Measurements from ENCODE around the gene BTRC.

DNA sequence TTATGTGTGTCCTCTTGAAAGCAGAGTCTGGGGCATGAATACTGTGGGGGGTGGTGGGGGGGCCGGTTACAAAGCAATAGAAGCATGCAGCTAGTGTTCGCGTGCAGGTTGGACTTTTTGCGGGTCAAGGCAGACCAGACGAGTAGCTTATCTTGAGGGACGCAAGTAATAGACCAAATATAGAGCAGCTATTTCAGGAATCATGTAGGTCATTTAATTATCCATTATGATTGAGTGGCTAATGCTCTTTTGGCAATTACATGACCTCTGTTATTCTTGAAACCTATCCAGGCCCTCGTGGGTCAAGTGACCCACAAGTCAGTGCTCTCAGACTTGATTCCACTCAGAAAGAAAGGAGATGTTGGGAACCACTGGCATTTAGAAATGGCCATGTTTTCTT, 93.0 kb downstream of the BTRC start:
- TF ChIP-seq, protein P1, sequence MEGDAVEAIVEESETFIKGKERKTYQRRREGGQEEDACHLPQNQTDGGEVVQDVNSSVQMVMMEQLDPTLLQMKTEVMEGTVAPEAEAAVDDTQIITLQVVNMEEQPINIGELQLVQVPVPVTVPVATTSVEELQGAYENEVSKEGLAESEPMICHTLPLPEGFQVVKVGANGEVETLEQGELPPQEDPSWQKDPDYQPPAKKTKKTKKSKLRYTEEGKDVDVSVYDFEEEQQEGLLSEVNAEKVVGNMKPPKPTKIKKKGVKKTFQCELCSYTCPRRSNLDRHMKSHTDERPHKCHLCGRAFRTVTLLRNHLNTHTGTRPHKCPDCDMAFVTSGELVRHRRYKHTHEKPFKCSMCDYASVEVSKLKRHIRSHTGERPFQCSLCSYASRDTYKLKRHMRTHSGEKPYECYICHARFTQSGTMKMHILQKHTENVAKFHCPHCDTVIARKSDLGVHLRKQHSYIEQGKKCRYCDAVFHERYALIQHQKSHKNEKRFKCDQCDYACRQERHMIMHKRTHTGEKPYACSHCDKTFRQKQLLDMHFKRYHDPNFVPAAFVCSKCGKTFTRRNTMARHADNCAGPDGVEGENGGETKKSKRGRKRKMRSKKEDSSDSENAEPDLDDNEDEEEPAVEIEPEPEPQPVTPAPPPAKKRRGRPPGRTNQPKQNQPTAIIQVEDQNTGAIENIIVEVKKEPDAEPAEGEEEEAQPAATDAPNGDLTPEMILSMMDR (IDR thresholded peaks at IDR 0.05) = no peak
- TF ChIP-seq POLR2A (IDR thresholded peaks at IDR 0.05) = no peak
